ENCODE results near the gene NANOS3.

The NANOS3 gene

DNA sequence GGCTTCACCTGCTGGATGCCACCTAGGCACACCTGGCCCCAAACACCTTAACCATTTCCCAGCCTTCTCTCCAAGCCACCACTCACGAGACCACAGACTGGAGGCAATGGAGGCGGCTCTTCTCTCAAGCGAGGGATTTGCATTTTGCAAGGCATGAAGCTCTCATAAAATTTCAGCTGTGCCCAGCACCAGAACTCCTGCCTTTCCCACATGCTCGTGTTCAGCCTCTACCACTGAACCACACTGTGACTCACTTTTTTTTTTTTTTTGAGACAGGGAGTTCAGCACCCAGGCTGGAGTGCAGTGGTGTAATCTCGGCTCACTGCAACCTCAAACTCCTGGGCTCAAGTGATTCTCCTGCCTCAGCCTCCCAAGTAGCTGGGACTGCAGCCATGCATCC is 10.6 kb downstream of the NANOS3 start:
- TF ChIP-seq TAF1 (IDR thresholded peaks at IDR 0.05; ENCODE audit: borderline replicate concordance, insufficient read depth, low read length), result no peak
- TF ChIP-seq POLR2AphosphoS5 (IDR thresholded peaks at IDR 0.05; ENCODE audit: low read depth, low read length), result no peak
- TF ChIP-seq REST (IDR thresholded peaks at IDR 0.05; ENCODE audit: insufficient read depth in 1 of 2, low read depth in 2 of 2, low read length in 2 of 2), result no peak
- TF ChIP-seq FOXP2 (optimal IDR thresholded peaks at IDR 0.05; ENCODE audit: borderline replicate concordance, extremely low read depth, extremely low read length, insufficient read depth), result no peak
- TF ChIP-seq SIN3A (IDR thresholded peaks at IDR 0.05; ENCODE audit: borderline replicate concordance, insufficient read depth, low read length), result no peak

DNA sequence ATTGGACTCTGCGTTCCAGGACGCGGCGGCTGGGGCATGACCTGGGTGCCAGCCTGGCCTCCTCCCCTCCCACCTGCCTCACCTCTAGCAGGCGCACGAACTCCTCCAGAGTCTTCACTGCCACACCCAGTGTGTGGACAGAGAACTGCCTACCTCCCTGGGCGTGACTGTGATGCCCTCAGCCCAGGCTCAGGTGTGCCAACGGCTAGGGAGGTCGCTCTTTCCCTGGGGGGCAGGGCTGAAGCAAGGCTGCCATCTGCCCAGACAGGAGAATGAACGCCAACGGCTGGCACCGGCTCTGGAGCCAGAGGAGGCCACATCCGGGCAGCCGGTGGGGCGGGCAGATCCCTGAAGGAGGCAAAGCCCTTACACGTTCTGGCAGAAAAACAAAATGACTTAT is 11.3 kb downstream of the NANOS3 start:
- TF ChIP-seq TAF1 (IDR thresholded peaks at IDR 0.05; ENCODE audit: borderline replicate concordance, insufficient read depth, low read length) (no peak), POLR2AphosphoS5 (IDR thresholded peaks at IDR 0.05; ENCODE audit: low read depth, low read length) (no peak)

DNA sequence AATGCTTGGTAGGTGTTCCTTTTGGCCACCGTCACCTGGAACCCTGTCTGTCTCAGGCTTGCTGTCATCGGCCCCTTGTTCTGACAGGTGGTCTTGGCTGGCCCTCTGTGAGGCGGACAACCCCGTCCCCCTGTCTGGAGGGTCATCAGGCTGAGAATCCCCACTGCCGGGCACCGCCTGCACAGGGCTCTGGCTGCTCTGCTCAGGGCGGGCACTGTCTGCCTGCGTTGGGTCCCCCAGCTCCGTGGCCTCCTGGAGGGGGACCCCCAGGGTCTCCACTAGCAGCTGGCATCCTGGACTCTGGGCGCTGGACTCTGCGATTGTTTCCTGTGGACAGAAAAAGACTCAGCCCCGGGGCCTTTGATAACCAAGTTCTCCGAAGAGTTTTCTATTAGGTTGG is 13.2 kb downstream of the NANOS3 start:
- TF ChIP-seq FOXP2 (optimal IDR thresholded peaks at IDR 0.05; ENCODE audit: borderline replicate concordance, extremely low read depth, extremely low read length, insufficient read depth) (no peak), TAF1 (IDR thresholded peaks at IDR 0.05; ENCODE audit: borderline replicate concordance, insufficient read depth, low read length) (no peak), SIN3A (IDR thresholded peaks at IDR 0.05; ENCODE audit: borderline replicate concordance, insufficient read depth, low read length) (no peak), REST (IDR thresholded peaks at IDR 0.05; ENCODE audit: insufficient read depth in 1 of 2, low read depth in 2 of 2, low read length in 2 of 2) (no peak), POLR2AphosphoS5 (IDR thresholded peaks at IDR 0.05; ENCODE audit: low read depth, low read length) (no peak)

GRCh38 chr19:13892870-13893269 is 15.9 kb downstream of the NANOS3 start:
- TF ChIP-seq FOXP2 (optimal IDR thresholded peaks at IDR 0.05; ENCODE audit: borderline replicate concordance, extremely low read depth, extremely low read length, insufficient read depth), result no peak
- TF ChIP-seq TAF1 (IDR thresholded peaks at IDR 0.05; ENCODE audit: borderline replicate concordance, insufficient read depth, low read length), result no peak
- no peak for TF ChIP-seq REST (IDR thresholded peaks at IDR 0.05; ENCODE audit: insufficient read depth in 1 of 2, low read depth in 2 of 2, low read length in 2 of 2)
- no peak for TF ChIP-seq POLR2AphosphoS5 (IDR thresholded peaks at IDR 0.05; ENCODE audit: low read depth, low read length)
- TF ChIP-seq SIN3A (IDR thresholded peaks at IDR 0.05; ENCODE audit: borderline replicate concordance, insufficient read depth, low read length), result no peak

- TF ChIP-seq TAF1 (IDR thresholded peaks at IDR 0.05; ENCODE audit: borderline replicate concordance, insufficient read depth, low read length) (no peak), SIN3A (IDR thresholded peaks at IDR 0.05; ENCODE audit: borderline replicate concordance, insufficient read depth, low read length) (no peak), REST (IDR thresholded peaks at IDR 0.05; ENCODE audit: insufficient read depth in 1 of 2, low read depth in 2 of 2, low read length in 2 of 2) (no peak), POLR2AphosphoS5 (IDR thresholded peaks at IDR 0.05; ENCODE audit: low read depth, low read length) (no peak), FOXP2 (optimal IDR thresholded peaks at IDR 0.05; ENCODE audit: borderline replicate concordance, extremely low read depth, extremely low read length, insufficient read depth) (no peak)
These were observed 17.6 kb downstream of the NANOS3 start for GRCh38 chr19:13894552-13894951.
